K562 (cell line): ENCODE measurements around the gene VIPR2.
"Not testable (repeated sequence)": the region's sequence is repeated elsewhere in the genome, so short reads cannot be mapped to it uniquely, and the experiment has no call there.

ENCODE experiments used
- FOSL1 ChIP-seq: fragments of 200-800 bp; sonication (Bioruptor generic); conservative IDR thresholded peaks from 2 replicates; pipeline ENCODE4 v1.6.1; 2016; ENCODE audit warnings: missing genetic modification characterization, missing compliant biosample characterization
- YY1 ChIP-seq, 3 experiments: IDR thresholded peaks; 2 replicates each; pipeline ENCODE4 v1.6.1; 2011; ENCODE audit warnings: low read length in 2 of 3, mild to moderate bottlenecking in 2 of 3, moderate library complexity in 2 of 3, borderline replicate concordance in 1 of 3, control low read depth in 1 of 3, low read depth in 1 of 3; ENCODE audit not compliant: insufficient read depth in 3 of 3, insufficient replicate concordance in 2 of 3, control insufficient read depth in 1 of 3, insufficient read length in 1 of 3; ENCODE audit errors: extremely low read depth in 1 of 3
- ZNF311 ChIP-seq: fragments of 250-450 bp; sonication (Bioruptor Pico); IDR thresholded peaks from 2 replicates; pipeline ENCODE4 v1.4.0; 2020; ENCODE audit warnings: mild to moderate bottlenecking, moderate library complexity
- TF ChIP-seq, protein P1 (sequence below): fragments of 250-450 bp; sonication (Bioruptor Pico); IDR thresholded peaks from 2 replicates; pipeline ENCODE4 v1.5.0; 2021; ENCODE audit warnings: mild to moderate bottlenecking, borderline replicate concordance
- TF ChIP-seq, protein P2 (sequence below): sonication (generic); formaldehyde crosslinking; IDR thresholded peaks from 2 replicates; pipeline ENCODE4 v1.8.1; 2023; ENCODE audit warnings: mild to moderate bottlenecking, missing genetic modification reagents

DNA sequence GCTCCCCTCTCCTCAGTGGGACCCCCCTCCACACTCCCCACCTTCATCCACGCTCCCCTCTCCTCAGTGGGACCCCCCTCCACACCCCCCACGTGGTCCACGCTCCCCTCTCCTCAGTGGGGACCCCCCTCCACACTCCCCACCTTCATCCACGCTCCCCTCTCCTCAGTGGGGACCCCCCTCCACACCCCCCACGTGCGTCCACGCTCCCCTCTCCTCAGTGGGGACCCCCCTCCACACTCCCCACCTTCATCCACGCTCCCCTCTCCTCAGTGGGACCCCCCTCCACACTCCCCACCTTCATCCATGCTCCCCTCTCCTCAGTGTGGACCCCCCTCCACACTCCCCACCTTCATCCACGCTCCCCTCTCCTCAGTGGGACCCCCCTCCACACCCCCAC lies 146.4 kb downstream of the VIPR2 start:
- TF ChIP-seq YY1 (IDR thresholded peaks at IDR 0.05; ENCODE audit: borderline replicate concordance in 1 of 3, control insufficient read depth in 1 of 3, extremely low read depth in 1 of 3, insufficient read depth in 3 of 3, insufficient read length in 1 of 3, insufficient replicate concordance in 2 of 3, low read depth in 1 of 3, low read length in 2 of 3); ZNF311; FOSL1 (tag): not testable (repeated sequence)
- TF ChIP-seq, protein P1, sequence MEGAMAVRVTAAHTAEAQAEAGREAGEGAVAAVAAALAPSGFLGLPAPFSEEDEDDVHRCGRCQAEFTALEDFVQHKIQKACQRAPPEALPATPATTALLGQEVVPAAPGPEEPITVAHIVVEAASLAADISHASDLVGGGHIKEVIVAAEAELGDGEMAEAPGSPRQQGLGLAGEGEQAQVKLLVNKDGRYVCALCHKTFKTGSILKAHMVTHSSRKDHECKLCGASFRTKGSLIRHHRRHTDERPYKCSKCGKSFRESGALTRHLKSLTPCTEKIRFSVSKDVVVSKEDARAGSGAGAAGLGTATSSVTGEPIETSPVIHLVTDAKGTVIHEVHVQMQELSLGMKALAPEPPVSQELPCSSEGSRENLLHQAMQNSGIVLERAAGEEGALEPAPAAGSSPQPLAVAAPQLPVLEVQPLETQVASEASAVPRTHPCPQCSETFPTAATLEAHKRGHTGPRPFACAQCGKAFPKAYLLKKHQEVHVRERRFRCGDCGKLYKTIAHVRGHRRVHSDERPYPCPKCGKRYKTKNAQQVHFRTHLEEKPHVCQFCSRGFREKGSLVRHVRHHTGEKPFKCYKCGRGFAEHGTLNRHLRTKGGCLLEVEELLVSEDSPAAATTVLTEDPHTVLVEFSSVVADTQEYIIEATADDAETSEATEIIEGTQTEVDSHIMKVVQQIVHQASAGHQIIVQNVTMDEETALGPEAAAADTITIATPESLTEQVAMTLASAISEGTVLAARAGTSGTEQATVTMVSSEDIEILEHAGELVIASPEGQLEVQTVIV (CRISPR knock-in tag): not testable (repeated sequence)
- TF ChIP-seq, protein P2, sequence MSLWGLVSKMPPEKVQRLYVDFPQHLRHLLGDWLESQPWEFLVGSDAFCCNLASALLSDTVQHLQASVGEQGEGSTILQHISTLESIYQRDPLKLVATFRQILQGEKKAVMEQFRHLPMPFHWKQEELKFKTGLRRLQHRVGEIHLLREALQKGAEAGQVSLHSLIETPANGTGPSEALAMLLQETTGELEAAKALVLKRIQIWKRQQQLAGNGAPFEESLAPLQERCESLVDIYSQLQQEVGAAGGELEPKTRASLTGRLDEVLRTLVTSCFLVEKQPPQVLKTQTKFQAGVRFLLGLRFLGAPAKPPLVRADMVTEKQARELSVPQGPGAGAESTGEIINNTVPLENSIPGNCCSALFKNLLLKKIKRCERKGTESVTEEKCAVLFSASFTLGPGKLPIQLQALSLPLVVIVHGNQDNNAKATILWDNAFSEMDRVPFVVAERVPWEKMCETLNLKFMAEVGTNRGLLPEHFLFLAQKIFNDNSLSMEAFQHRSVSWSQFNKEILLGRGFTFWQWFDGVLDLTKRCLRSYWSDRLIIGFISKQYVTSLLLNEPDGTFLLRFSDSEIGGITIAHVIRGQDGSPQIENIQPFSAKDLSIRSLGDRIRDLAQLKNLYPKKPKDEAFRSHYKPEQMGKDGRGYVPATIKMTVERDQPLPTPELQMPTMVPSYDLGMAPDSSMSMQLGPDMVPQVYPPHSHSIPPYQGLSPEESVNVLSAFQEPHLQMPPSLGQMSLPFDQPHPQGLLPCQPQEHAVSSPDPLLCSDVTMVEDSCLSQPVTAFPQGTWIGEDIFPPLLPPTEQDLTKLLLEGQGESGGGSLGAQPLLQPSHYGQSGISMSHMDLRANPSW: not testable (repeated sequence)
